ENCODE data around the gene C4BPA.

The C4BPA gene

DNA sequence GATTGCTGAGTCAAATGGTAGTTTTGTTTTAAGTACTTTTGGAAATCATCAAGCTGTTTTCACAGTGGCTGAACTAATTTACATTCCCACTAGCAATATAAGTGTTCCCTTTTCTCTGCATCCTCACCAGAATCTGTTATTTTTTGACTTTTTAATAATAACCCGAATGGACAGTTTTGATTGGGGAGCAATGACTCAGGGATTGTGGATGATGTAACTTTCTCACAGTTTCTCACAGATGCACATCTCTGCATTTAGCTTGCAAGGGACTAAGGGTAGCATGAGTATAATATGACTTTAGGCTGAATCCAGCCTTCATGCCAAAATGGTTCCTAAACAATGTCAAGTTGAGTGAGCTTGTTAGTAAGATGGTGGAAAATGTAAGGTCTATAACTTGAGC lies 90.2 kb downstream of the C4BPA start:
- DNase-seq: no peak

Measured in stimulated activated CD4-positive, alpha-beta T cell treated with anti-CD3 and anti-CD28 coated beads, Interleukin-4, amount 100 ng/mL, for 4 hours (primary cell).